Measurements from ENCODE around the gene AKR7A3. TPM values are rescaled to one million over a fixed set of nuclear protein-coding genes. Genes with fewer than 3 reads are reported as not detected.

AKR7A3 gene
- total RNA-seq, 1 experiment from 2014 or later: 1.9 TPM

- ChIA-PET CTCF (no interaction called here), POLR2A (ENCODE audit: low non-redundant PET) (no interaction called here)
Measured at GRCh38 chr1:19329188-19329587, 40.6 kb upstream of the AKR7A3 start.

GRCh38 chr1:19328486-19328885 is 39.9 kb upstream of the AKR7A3 start:
- BruUV-seq (replicated peaks): no TSS peak
- CTCF ChIA-PET: no interaction called here
- H3K4me1 ChIP-seq (ENCODE audit: insufficient read depth, low read length, poor library complexity, severe bottlenecking): no peaks in the 10 kb centered on the region

More at GRCh38 chr1:19329188-19329587, 40.6 kb upstream of the AKR7A3 start:
- H3K4me1 ChIP-seq (ENCODE audit: insufficient read depth, low read length, poor library complexity, severe bottlenecking): no peaks in the 10 kb centered on the region
- no TSS peak for BruUV-seq (replicated peaks)
- DNase-seq (ENCODE audit: low spot score): no peak
- no peaks in the 10 kb centered on the region for H3K27me3 ChIP-seq (replicated peaks; ENCODE audit: insufficient read depth, low read depth, low read length, poor library complexity)
- intact Hi-C loops (cut with micrococcal nuclease; ENCODE audit: unreplicated experiment): no loop called here
- H3K36me3 ChIP-seq (ENCODE audit: insufficient read depth, low read length, poor library complexity, severe bottlenecking): peaks cover 7% of the 10 kb centered on the region
- H3K4me3 ChIP-seq (ENCODE audit: low read depth, low read length, poor library complexity, severe bottlenecking): no peak overlapping the region
- TF ChIP-seq CTCF (conservative IDR thresholded peaks at IDR 0.05; ENCODE audit: low read depth, low read length) (no peak), EZH2 (IDR thresholded peaks at IDR 0.05; ENCODE audit: borderline replicate concordance, low read depth, low read length, poor library complexity, severe bottlenecking) (no peak)
- no peak overlapping the region for H3K27ac ChIP-seq (ENCODE audit: low read depth, low read length, poor library complexity, severe bottlenecking)
- no peaks in the 10 kb centered on the region for H3K9me3 ChIP-seq (ENCODE audit: low read depth, low read length, poor library complexity, severe bottlenecking)

GRCh38 chr1:19327736-19328135 is 39.2 kb upstream of the AKR7A3 start:
- ChIA-PET POLR2A (ENCODE audit: low non-redundant PET) (no interaction called here), CTCF (no interaction called here)
- Histone ChIP-seq H3K4me1 (ENCODE audit: insufficient read depth, low read length, poor library complexity, severe bottlenecking) (no peaks in the 10 kb centered on the region), H3K36me3 (ENCODE audit: insufficient read depth, low read length, poor library complexity, severe bottlenecking) (peaks cover 7% of the 10 kb centered on the region), H3K9me3 (ENCODE audit: low read depth, low read length, poor library complexity, severe bottlenecking) (no peaks in the 10 kb centered on the region), H3K27me3 (replicated peaks; ENCODE audit: insufficient read depth, low read depth, low read length, poor library complexity) (no peaks in the 10 kb centered on the region), H3K4me3 (ENCODE audit: low read depth, low read length, poor library complexity, severe bottlenecking) (no peak overlapping the region), H3K27ac (ENCODE audit: low read depth, low read length, poor library complexity, severe bottlenecking) (no peak overlapping the region)
- no peak for DNase-seq (ENCODE audit: low spot score)
- intact Hi-C loops (cut with micrococcal nuclease; ENCODE audit: unreplicated experiment): no loop called here
- no peak for TF ChIP-seq CTCF (conservative IDR thresholded peaks at IDR 0.05; ENCODE audit: low read depth, low read length)
- TF ChIP-seq EZH2 (IDR thresholded peaks at IDR 0.05; ENCODE audit: borderline replicate concordance, low read depth, low read length, poor library complexity, severe bottlenecking): no peak
- BruUV-seq (replicated peaks): no TSS peak

More at GRCh38 chr1:19328486-19328885, 39.9 kb upstream of the AKR7A3 start:
- POLR2A ChIA-PET (ENCODE audit: low non-redundant PET): no interaction called here
- no peaks in the 10 kb centered on the region for H3K27me3 ChIP-seq (replicated peaks; ENCODE audit: insufficient read depth, low read depth, low read length, poor library complexity)
- intact Hi-C loops (cut with micrococcal nuclease; ENCODE audit: unreplicated experiment): no loop called here
- DNase-seq (ENCODE audit: low spot score): no peak
- no peak overlapping the region for H3K4me3 ChIP-seq (ENCODE audit: low read depth, low read length, poor library complexity, severe bottlenecking)
- no peak for TF ChIP-seq EZH2 (IDR thresholded peaks at IDR 0.05; ENCODE audit: borderline replicate concordance, low read depth, low read length, poor library complexity, severe bottlenecking)
- no peak for TF ChIP-seq CTCF (conservative IDR thresholded peaks at IDR 0.05; ENCODE audit: low read depth, low read length)
- H3K36me3 ChIP-seq (ENCODE audit: insufficient read depth, low read length, poor library complexity, severe bottlenecking): peaks cover 7% of the 10 kb centered on the region
- H3K27ac ChIP-seq (ENCODE audit: low read depth, low read length, poor library complexity, severe bottlenecking): no peak overlapping the region
- H3K9me3 ChIP-seq (ENCODE audit: low read depth, low read length, poor library complexity, severe bottlenecking): no peaks in the 10 kb centered on the region

Measured in A673 (cell line).